ENCODE measurements around the gene COBL.

COBL gene

DNA sequence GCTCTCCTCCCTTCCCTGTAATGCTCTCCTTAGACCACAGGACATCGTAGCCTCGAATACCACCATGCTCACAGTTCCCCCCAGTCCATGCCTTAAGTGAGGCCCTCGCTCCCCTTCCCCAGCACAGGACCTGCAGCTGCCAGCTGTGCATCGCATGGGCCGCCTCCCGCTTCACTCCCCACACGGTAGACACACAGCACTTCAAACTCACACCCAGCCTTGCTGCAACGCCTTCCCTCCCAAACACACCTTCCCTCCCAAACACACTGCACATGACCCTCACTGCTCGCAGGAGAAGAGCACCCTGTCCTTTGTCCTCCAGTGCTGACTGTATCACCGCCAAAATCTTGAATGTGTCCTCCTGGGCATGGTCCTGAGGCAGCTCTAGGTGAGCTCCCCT lies 42.6 kb downstream of the COBL start:
- no peak for DNase-seq (ENCODE audit: low spot score)

DNA sequence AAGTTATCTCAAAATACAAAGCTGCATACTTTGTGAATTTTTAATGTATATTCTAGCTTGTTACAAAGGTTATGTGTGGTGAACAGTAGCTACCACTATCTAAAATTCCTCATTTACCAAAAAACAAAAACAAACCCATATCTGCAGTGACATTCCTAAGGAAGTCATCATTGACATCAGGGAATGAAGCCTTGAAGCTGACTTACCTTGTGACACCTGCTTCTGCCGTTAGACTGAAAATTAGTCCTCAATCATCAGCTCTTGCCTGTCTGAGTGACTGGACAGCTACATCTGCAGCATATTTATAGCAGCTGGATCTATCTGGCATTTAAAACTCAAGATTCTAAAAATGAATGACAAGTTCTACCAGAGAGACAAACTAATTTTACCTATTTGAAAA lies 43.2 kb downstream of the COBL start:
- DNase-seq (ENCODE audit: low spot score), result no peak

GRCh38 chr7:51270965-51271364 lies 45.6 kb downstream of the COBL start:
- DNase-seq (ENCODE audit: low spot score), result no peak

DNA sequence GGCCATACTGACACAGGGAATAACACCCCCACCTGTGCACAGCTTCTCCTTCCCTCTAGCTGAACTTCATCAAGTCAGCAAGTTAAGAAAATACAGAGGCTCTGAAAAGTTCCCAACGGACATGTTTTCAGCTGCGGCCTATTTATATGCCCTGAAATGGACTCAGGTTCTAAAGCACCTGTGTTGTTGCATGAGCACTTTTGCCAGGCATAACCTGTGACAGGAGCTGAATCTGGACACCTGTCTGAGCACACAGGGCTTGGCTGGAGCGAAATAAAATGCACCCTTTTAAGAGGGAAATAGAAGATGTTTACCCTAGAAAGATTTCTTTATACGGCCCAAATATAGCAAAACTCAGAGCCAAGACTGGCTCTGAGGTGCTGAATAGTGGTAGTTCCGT lies 46.7 kb downstream of the COBL start:
- DNase-seq (ENCODE audit: low spot score), result no peak

DNA sequence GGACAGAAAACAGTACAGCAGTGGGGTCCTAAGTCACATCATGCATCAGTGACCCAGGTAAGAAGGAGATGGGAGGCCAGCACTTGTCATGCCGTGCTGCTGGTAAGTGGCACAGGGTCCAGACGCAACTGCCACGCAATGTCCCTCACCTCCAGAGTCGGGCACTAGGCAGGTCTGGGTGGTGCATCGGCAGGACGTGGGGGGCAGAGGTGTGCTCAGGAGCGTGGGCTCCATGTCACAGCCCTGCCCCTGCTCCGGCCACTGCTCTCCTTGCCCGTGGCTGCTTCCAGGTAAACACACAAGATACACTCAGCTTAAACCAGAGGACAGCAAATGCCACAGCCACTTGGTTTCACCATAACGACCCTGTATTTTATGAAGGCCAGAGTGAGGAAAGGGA lies 47.3 kb downstream of the COBL start:
- DNase-seq (ENCODE audit: low spot score), result no peak

GRCh38 chr7:51268859-51269258 lies 47.8 kb downstream of the COBL start:
- DNase-seq (ENCODE audit: low spot score), result no peak

GRCh38 chr7:51267169-51267568 lies 49.4 kb downstream of the COBL start:
- DNase-seq (ENCODE audit: low spot score), result no peak

DNA sequence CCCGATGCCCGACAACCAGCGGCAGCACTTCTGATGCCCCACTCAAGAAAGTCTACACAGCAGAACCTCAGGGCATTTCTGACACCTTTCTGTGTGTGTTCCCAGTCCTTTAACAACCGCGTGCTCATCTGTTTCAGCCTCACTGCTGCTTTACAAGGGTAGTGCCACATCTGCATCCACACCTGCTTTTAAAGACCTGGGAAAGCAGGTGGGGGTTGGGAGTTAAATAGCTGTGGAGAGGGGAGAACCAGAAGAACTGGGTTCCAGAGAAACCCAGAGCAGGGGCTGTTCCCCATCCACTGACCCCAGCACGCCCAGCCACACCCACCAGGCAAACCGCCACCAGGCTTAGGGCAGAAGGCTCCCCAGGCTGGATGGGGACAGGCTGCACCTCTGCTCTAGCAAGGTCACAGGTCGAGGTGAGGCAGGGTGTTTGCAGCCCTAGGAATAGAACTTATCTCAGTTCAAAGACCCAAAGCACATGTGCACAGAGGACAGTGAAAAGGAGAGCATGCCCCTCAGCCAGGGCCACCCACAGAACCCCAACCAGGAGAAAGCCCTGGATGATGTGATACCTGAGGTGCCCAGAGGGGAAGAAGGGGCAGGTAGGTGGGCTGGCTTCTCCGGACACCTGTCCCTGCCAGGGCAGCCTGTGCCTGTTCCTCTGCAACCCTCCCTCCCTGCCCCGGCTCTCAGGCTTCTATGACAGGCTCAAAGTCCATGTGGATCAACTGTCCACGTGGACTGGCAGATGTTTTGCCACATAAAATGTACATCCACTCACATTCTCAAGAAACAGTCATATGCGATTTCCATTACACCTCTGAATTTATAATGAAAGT lies 51.3 kb downstream of the COBL start:
- no peak for DNase-seq (ENCODE audit: low spot score)

GRCh38 chr7:51263631-51264484 lies 52.8 kb downstream of the COBL start:
- DNase-seq (ENCODE audit: low spot score), result no peak

- DNase-seq (ENCODE audit: low spot score), result no peak
These were observed 53.6 kb downstream of the COBL start for GRCh38 chr7:51262796-51263531.

DNA sequence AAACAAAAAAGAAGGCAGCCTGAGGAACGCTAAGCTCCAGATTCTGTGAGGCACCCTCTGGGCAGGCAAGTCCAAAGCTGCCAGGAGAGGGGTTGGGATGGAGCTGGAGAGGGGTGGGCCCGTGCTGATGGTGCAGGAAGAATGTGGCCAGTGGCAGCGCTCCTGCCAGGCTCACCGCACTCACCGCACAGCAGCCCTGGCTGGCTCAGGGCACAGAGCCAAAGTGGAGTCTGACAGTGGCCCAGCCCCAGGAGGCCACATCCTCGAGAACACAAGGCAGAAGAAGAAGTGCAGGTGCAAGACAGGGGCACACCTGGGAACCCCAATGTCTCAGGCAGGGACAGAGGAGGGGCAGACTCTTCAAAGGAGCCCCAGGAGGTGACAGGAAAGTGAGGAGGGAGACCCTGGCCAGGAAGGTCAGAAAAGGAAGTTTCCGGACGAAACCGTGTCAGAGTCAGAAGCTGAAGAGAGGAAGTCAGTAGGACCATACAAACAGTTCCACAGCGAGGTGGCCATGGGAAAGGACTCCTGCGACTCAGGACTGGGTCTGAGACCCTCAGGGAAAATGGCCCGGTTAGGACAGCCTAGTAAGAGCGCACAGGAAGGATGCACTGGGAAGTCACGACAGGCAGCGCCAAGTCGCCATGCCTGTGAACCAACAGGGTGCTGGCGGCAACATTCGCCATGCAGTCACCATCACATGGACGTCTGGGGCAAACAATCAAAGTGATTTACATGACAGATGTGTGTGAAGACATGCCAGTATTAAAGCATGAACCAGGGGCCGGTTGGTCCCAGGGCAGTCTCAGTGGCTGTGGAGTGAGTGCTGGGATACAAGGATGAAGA lies 54.4 kb downstream of the COBL start:
- DNase-seq (ENCODE audit: low spot score), result no peak

DNA sequence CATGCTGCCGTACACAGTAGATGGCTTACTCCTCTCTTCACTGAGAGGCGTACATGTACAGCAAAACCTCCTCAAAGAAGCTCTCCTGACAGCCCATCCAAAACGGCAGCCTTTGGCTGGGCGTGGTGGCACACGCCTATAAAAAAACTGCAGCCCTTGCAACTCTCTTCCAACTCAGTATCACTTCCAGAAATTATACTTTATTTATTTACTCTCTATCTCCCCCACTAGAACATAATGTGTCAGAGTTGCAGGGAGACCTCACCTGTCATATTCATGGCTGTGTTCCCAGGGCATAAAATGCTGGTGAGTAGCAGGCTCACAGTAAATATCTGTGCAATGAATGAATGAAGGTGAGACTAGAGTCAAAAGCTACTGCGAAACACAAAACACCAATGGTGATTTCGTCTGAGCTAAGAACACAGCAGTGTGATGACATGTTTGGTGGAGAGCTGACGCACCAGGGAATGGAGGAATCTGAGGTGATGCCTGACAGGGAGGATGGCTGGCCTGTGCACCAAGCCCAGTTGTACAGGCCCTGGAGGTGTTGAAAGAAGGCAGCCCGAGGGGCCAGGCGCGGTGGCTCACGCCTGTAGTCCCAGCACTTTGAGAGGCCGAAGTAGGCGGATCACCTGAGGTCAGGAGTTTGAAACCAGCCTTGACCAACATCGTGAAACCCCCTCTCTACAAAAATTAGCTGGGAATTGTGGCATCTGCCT lies 55.3 kb downstream of the COBL start:
- no peak for DNase-seq (ENCODE audit: low spot score)

- no peak for DNase-seq (ENCODE audit: low spot score)
These were observed 56.1 kb downstream of the COBL start for GRCh38 chr7:51260516-51260915.

DNA sequence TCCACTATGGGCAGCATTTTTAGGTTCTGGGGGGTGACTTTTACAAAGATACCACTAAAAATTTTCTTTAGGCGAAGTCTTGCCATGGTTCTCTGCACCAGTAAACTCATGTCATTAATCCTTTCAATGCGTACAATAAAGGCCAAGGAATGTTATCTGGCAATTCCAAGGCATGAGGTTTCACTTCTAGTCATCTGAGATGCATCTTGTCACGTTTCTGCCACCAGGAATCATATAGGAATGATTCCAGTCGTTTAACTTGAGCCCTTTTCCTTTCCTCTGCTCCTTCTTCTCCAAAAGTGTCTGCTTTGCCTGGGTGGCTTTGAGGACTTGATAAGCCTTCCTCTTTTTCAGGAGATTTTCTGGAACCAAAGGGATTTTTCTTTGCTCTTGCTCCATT lies 56.8 kb downstream of the COBL start:
- DNase-seq (ENCODE audit: low spot score), result no peak

- no peak for DNase-seq (ENCODE audit: low spot score)
These were observed 59.7 kb downstream of the COBL start for GRCh38 chr7:51256916-51257315.

- peak; percentile 46 for DNase-seq (ENCODE audit: low spot score)
These were observed 60.3 kb downstream of the COBL start for GRCh38 chr7:51256209-51256781.

DNA sequence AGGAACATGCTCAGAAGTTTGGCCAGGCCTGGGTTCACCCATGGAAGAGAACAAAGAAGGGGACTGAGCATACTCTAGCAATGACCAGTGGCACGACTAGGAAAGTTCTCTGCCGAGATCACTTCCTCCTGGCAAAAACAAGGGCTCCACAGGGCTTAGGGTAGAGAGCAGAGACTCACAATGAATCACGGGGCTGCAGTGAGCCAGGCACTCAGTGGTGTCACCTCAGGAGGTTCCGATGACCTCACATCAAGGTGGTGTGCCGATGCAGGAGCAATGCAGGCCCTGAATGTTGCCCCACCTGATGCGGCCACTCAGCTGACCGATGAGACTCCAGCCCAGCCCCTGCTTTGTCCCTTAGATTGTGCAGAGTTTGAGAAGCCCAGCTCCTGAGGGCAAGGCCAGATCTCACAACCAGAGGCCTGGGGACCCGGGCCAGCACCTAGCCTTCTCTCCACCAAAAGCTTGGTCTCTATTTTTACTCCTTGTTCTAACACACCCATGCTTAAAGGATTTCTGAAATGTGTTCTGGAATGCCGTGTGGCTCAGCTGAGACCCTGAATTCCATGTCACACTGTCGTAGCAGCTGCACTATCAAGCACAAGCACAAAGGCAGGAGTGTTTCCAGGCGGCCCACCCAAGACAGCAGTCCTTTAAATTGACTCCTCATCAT lies 60.9 kb downstream of the COBL start:
- DNase-seq (ENCODE audit: low spot score), result peak; percentile 41

DNA sequence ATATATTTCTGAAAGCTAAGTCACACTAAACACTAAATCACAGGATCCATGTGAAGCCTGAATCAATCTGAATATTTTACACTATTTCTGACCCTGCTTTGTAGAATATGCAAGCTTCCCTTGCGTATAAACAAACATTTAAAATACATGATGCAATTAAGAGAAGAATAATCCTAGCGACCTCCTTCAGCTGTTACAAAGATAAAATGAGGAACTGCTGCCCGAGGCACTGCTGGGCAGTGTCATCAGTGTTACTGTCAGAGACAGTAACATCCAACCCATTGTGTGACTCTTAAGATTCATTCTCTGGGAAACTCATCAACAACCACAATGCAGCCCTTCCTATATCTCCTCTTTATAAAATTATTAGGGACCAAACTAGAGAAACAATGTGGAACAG lies 61.6 kb downstream of the COBL start:
- no peak for DNase-seq (ENCODE audit: low spot score)

- no peak for DNase-seq (ENCODE audit: low spot score)
These were observed 63.5 kb downstream of the COBL start for GRCh38 chr7:51253157-51253556.

GRCh38 chr7:51251290-51251689 lies 65.3 kb downstream of the COBL start:
- DNase-seq (ENCODE audit: low spot score), result no peak

Measured in kidney capillary endothelial cell (primary cell).